ENCODE measurements around the gene VPS8. TPM values are rescaled to one million over a fixed set of nuclear protein-coding genes. Genes with fewer than 3 reads are reported as not detected.

VPS8 gene
- total and polyA plus RNA-seq, 2 of the 8 experiments (the other 6 are each of a cell fraction or from before 2014, with no cell fraction given): 13.0 to 41.0 TPM

DNA sequence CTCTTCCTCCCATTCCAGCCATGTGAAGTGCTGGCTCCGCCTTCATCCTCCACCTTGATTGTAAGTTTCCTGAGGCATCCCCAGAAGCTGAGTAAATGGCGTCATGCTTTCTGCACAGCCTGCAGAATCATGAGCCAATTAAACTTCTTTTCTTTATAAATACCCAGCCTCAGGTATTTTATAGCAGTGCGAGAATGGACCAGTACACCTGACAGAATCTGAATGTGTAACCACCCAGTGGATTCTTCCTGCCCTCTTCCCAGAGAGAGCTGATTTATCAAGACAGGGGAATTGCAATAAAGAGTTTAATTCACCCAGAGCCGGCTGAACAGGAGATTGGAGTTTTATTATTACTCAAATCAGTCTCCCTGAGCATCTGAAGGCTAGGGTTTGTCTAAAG is 254.3 kb downstream of the VPS8 start (continued):
- TF ChIP-seq, protein P1, sequence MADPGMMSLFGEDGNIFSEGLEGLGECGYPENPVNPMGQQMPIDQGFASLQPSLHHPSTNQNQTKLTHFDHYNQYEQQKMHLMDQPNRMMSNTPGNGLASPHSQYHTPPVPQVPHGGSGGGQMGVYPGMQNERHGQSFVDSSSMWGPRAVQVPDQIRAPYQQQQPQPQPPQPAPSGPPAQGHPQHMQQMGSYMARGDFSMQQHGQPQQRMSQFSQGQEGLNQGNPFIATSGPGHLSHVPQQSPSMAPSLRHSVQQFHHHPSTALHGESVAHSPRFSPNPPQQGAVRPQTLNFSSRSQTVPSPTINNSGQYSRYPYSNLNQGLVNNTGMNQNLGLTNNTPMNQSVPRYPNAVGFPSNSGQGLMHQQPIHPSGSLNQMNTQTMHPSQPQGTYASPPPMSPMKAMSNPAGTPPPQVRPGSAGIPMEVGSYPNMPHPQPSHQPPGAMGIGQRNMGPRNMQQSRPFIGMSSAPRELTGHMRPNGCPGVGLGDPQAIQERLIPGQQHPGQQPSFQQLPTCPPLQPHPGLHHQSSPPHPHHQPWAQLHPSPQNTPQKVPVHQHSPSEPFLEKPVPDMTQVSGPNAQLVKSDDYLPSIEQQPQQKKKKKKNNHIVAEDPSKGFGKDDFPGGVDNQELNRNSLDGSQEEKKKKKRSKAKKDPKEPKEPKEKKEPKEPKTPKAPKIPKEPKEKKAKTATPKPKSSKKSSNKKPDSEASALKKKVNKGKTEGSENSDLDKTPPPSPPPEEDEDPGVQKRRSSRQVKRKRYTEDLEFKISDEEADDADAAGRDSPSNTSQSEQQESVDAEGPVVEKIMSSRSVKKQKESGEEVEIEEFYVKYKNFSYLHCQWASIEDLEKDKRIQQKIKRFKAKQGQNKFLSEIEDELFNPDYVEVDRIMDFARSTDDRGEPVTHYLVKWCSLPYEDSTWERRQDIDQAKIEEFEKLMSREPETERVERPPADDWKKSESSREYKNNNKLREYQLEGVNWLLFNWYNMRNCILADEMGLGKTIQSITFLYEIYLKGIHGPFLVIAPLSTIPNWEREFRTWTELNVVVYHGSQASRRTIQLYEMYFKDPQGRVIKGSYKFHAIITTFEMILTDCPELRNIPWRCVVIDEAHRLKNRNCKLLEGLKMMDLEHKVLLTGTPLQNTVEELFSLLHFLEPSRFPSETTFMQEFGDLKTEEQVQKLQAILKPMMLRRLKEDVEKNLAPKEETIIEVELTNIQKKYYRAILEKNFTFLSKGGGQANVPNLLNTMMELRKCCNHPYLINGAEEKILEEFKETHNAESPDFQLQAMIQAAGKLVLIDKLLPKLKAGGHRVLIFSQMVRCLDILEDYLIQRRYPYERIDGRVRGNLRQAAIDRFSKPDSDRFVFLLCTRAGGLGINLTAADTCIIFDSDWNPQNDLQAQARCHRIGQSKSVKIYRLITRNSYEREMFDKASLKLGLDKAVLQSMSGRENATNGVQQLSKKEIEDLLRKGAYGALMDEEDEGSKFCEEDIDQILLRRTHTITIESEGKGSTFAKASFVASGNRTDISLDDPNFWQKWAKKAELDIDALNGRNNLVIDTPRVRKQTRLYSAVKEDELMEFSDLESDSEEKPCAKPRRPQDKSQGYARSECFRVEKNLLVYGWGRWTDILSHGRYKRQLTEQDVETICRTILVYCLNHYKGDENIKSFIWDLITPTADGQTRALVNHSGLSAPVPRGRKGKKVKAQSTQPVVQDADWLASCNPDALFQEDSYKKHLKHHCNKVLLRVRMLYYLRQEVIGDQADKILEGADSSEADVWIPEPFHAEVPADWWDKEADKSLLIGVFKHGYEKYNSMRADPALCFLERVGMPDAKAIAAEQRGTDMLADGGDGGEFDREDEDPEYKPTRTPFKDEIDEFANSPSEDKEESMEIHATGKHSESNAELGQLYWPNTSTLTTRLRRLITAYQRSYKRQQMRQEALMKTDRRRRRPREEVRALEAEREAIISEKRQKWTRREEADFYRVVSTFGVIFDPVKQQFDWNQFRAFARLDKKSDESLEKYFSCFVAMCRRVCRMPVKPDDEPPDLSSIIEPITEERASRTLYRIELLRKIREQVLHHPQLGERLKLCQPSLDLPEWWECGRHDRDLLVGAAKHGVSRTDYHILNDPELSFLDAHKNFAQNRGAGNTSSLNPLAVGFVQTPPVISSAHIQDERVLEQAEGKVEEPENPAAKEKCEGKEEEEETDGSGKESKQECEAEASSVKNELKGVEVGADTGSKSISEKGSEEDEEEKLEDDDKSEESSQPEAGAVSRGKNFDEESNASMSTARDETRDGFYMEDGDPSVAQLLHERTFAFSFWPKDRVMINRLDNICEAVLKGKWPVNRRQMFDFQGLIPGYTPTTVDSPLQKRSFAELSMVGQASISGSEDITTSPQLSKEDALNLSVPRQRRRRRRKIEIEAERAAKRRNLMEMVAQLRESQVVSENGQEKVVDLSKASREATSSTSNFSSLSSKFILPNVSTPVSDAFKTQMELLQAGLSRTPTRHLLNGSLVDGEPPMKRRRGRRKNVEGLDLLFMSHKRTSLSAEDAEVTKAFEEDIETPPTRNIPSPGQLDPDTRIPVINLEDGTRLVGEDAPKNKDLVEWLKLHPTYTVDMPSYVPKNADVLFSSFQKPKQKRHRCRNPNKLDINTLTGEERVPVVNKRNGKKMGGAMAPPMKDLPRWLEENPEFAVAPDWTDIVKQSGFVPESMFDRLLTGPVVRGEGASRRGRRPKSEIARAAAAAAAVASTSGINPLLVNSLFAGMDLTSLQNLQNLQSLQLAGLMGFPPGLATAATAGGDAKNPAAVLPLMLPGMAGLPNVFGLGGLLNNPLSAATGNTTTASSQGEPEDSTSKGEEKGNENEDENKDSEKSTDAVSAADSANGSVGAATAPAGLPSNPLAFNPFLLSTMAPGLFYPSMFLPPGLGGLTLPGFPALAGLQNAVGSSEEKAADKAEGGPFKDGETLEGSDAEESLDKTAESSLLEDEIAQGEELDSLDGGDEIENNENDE (IDR thresholded peaks at IDR 0.05; ENCODE audit: insufficient replicate concordance, low read length): no peak
- TF ChIP-seq SP4 (IDR thresholded peaks at IDR 0.05; ENCODE audit: low read length) (no peak), RNF2 (IDR thresholded peaks at IDR 0.05; ENCODE audit: borderline replicate concordance, low read depth, low read length, missing control alignments, poor library complexity, severe bottlenecking) (no peak), EP300 (IDR thresholded peaks at IDR 0.05; ENCODE audit: borderline replicate concordance in 1 of 2, low read depth in 2 of 2, low read length in 2 of 2) (no peak), PHF8 (conservative IDR thresholded peaks at IDR 0.05; ENCODE audit: low read depth, low read length) (no peak), SP1 (IDR thresholded peaks at IDR 0.05; ENCODE audit: low read depth, low read length) (no peak), ZNF274 (IDR thresholded peaks at IDR 0.05; ENCODE audit: borderline replicate concordance, extremely low read depth, low read length) (no peak), RXRA (IDR thresholded peaks at IDR 0.05; ENCODE audit: insufficient read depth, low read depth, low read length) (no peak), BRCA1 (IDR thresholded peaks at IDR 0.05; ENCODE audit: low read depth, low read length) (no peak), BACH1 (IDR thresholded peaks at IDR 0.05; ENCODE audit: low read length) (no peak), POLR2A (IDR thresholded peaks at IDR 0.05; ENCODE audit: control extremely low read depth in 1 of 2, low read depth in 2 of 2, low read length in 2 of 2) (no peak), HDAC6 (IDR thresholded peaks at IDR 0.05; ENCODE audit: low read depth, low read length) (no peak)
